SK-N-SH treated with all-trans-retinoic acid at 6 μM for 48 hours (cell line): ENCODE measurements around the gene RBMS3.

Experiments
- CREB5 ChIP-seq: fragments of 250-450 bp; sonication (Bioruptor Pico); IDR thresholded peaks from 2 replicates; pipeline ENCODE4 v1.5.1; 2020; ENCODE audit warnings: low read depth, mild to moderate bottlenecking, moderate library complexity
- OSR1 ChIP-seq: fragments of 250-450 bp; sonication (Bioruptor Pico); IDR thresholded peaks from 2 replicates; pipeline ENCODE4 v1.8.0; 2022; ENCODE audit warnings: moderate library complexity, mild to moderate bottlenecking, inconsistent platforms
- RARB ChIP-seq: fragments of 250-450 bp; sonication (Bioruptor Pico); IDR thresholded peaks from 2 replicates; pipeline ENCODE4 v1.8.0; 2021; ENCODE audit warnings: mild to moderate bottlenecking, moderate library complexity
- TCF4 ChIP-seq: fragments of 250-450 bp; sonication (Bioruptor Pico); IDR thresholded peaks from 2 replicates; pipeline ENCODE4 v1.8.0; 2021; ENCODE audit warnings: mild to moderate bottlenecking, moderate library complexity, borderline replicate concordance
- TOX ChIP-seq: fragments of 250-450 bp; sonication (Bioruptor Pico); IDR thresholded peaks from 2 replicates; pipeline ENCODE4 v1.8.0; 2021; ENCODE audit warnings: mild to moderate bottlenecking, moderate library complexity, borderline replicate concordance
- TSHZ2 ChIP-seq: fragments of 250-450 bp; sonication (Bioruptor Pico); IDR thresholded peaks from 2 replicates; pipeline ENCODE4 v1.5.0; 2020; ENCODE audit warnings: mild to moderate bottlenecking, moderate library complexity
- ZNF70 ChIP-seq: fragments of 450-650 bp; formaldehyde crosslinking; IDR thresholded peaks from 2 replicates; pipeline ENCODE4 v1.5.0; 2020; ENCODE audit warnings: mild to moderate bottlenecking, moderate library complexity

GRCh38 chr3:30026851-30027250, 746.0 kb downstream of the RBMS3 start:
- TF ChIP-seq TOX (CRISPR knock-in tag): no peak
- no peak for TF ChIP-seq TSHZ2 (CRISPR knock-in tag)
- TF ChIP-seq OSR1 (CRISPR knock-in tag): no peak
- no peak for TF ChIP-seq CREB5 (CRISPR knock-in tag)
- TF ChIP-seq RARB (CRISPR knock-in tag): no peak
- no peak for TF ChIP-seq TCF4 (CRISPR knock-in tag)
- no peak for TF ChIP-seq ZNF70 (CRISPR knock-in tag)
